ENCODE measurements around the gene SERPINA4. TPM values are rescaled to one million over a fixed set of nuclear protein-coding genes. Genes with fewer than 3 reads are reported as not detected.

Gene SERPINA4
- total RNA-seq, 1 donor from 2014 or later: not detected

GRCh38 chr14:94591871-94592270, 30.6 kb downstream of the SERPINA4 start:
- Histone ChIP-seq H4K20me1 (ENCODE audit: insufficient read depth, low read length) (no peaks in the 10 kb centered on the region), H3K9ac (ENCODE audit: low read length) (no peak overlapping the region), H3K36me3 (ENCODE audit: insufficient read depth, low read length) (no peaks in the 10 kb centered on the region), H3K27ac (ENCODE audit: low read depth, low read length) (no peak overlapping the region), H3K4me2 (ENCODE audit: low read length) (no peak overlapping the region), H3K4me1 (ENCODE audit: insufficient read depth, low read length) (no peaks in the 10 kb centered on the region), H3K79me2 (ENCODE audit: insufficient read depth, low read length) (no peaks in the 10 kb centered on the region), H3K4me3 (ENCODE audit: insufficient read depth, low read depth, low read length) (no peak overlapping the region), H2AFZ (ENCODE audit: low read depth, low read length) (no peak overlapping the region), H3K9me3 (ENCODE audit: insufficient read depth, low read depth, low read length) (no peaks in the 10 kb centered on the region), H3K27me3 (ENCODE audit: insufficient read depth, low read length) (no peaks in the 10 kb centered on the region)
- Mint-ChIP-seq H3K9me3 (ENCODE audit: unreplicated experiment) (peaks cover 5% of the 10 kb centered on the region), H3K4me1 (ENCODE audit: low read depth, unreplicated experiment) (no peaks in the 10 kb centered on the region), H3K27me3 (ENCODE audit: low read depth, unreplicated experiment) (peaks cover 34% of the 10 kb centered on the region), H3K36me3 (ENCODE audit: low read depth, unreplicated experiment) (no peaks in the 10 kb centered on the region), H3K4me3 (ENCODE audit: unreplicated experiment) (no peak overlapping the region), H3K27ac (ENCODE audit: unreplicated experiment) (no peak overlapping the region)
- no peak for FAIRE-seq
- no peak for DNase-seq (ENCODE audit: low read depth)
- no peak for TF ChIP-seq CTCF (IDR thresholded peaks at IDR 0.05; ENCODE audit: insufficient read depth, low read depth, low read length)
- no peak for TF ChIP-seq EZH2 (IDR thresholded peaks at IDR 0.05; ENCODE audit: insufficient read depth, low read length)

GRCh38 chr14:94592457-94592856, 31.2 kb downstream of the SERPINA4 start:
- Histone ChIP-seq H3K4me1 (ENCODE audit: insufficient read depth, low read length) (no peaks in the 10 kb centered on the region), H4K20me1 (ENCODE audit: insufficient read depth, low read length) (no peaks in the 10 kb centered on the region), H3K27ac (ENCODE audit: low read depth, low read length) (no peak overlapping the region), H2AFZ (ENCODE audit: low read depth, low read length) (no peak overlapping the region), H3K4me2 (ENCODE audit: low read length) (no peak overlapping the region), H3K79me2 (ENCODE audit: insufficient read depth, low read length) (no peaks in the 10 kb centered on the region), H3K36me3 (ENCODE audit: insufficient read depth, low read length) (no peaks in the 10 kb centered on the region), H3K27me3 (ENCODE audit: insufficient read depth, low read length) (no peaks in the 10 kb centered on the region), H3K4me3 (ENCODE audit: insufficient read depth, low read depth, low read length) (no peak overlapping the region), H3K9me3 (ENCODE audit: insufficient read depth, low read depth, low read length) (no peaks in the 10 kb centered on the region), H3K9ac (ENCODE audit: low read length) (no peak overlapping the region)
- FAIRE-seq (no peak), DNase-seq (ENCODE audit: low read depth) (no peak)
- Mint-ChIP-seq H3K27me3 (ENCODE audit: low read depth, unreplicated experiment) (peaks cover 32% of the 10 kb centered on the region), H3K4me3 (ENCODE audit: unreplicated experiment) (no peak overlapping the region), H3K9me3 (ENCODE audit: unreplicated experiment) (peaks cover 5% of the 10 kb centered on the region), H3K4me1 (ENCODE audit: low read depth, unreplicated experiment) (no peaks in the 10 kb centered on the region), H3K27ac (ENCODE audit: unreplicated experiment) (no peak overlapping the region), H3K36me3 (ENCODE audit: low read depth, unreplicated experiment) (no peaks in the 10 kb centered on the region)
- no peak for TF ChIP-seq EZH2 (IDR thresholded peaks at IDR 0.05; ENCODE audit: insufficient read depth, low read length)
- TF ChIP-seq CTCF (IDR thresholded peaks at IDR 0.05; ENCODE audit: insufficient read depth, low read depth, low read length): no peak

- Histone ChIP-seq H2AFZ (ENCODE audit: low read depth, low read length) (no peak overlapping the region), H3K9me3 (ENCODE audit: insufficient read depth, low read depth, low read length) (no peaks in the 10 kb centered on the region), H3K79me2 (ENCODE audit: insufficient read depth, low read length) (no peaks in the 10 kb centered on the region), H3K4me3 (ENCODE audit: insufficient read depth, low read depth, low read length) (no peak overlapping the region), H3K27me3 (ENCODE audit: insufficient read depth, low read length) (no peaks in the 10 kb centered on the region), H3K4me1 (ENCODE audit: insufficient read depth, low read length) (peaks cover under 1% of the 10 kb centered on the region), H3K4me2 (ENCODE audit: low read length) (no peak overlapping the region), H3K9ac (ENCODE audit: low read length) (no peak overlapping the region), H3K36me3 (ENCODE audit: insufficient read depth, low read length) (no peaks in the 10 kb centered on the region), H3K27ac (ENCODE audit: low read depth, low read length) (no peak overlapping the region), H4K20me1 (ENCODE audit: insufficient read depth, low read length) (no peaks in the 10 kb centered on the region)
- Mint-ChIP-seq H3K4me1 (ENCODE audit: low read depth, unreplicated experiment) (peaks cover under 1% of the 10 kb centered on the region), H3K4me3 (ENCODE audit: unreplicated experiment) (no peak overlapping the region), H3K9me3 (ENCODE audit: unreplicated experiment) (peaks cover 5% of the 10 kb centered on the region), H3K36me3 (ENCODE audit: low read depth, unreplicated experiment) (no peaks in the 10 kb centered on the region), H3K27ac (ENCODE audit: unreplicated experiment) (no peak overlapping the region), H3K27me3 (ENCODE audit: low read depth, unreplicated experiment) (peaks cover 30% of the 10 kb centered on the region)
- TF ChIP-seq CTCF (IDR thresholded peaks at IDR 0.05; ENCODE audit: insufficient read depth, low read depth, low read length) (no peak), EZH2 (IDR thresholded peaks at IDR 0.05; ENCODE audit: insufficient read depth, low read length) (no peak)
- FAIRE-seq (no peak), DNase-seq (ENCODE audit: low read depth) (no peak)
Observed at GRCh38 chr14:94593376-94593748, 32.1 kb downstream of the SERPINA4 start.

All from astrocyte (in vitro differentiated cells and primary cell).